ENCODE results near the gene ACRV1. TPM values are rescaled to one million over a fixed set of nuclear protein-coding genes. Genes with fewer than 3 reads are reported as not detected.

The ACRV1 gene
- total and polyA plus RNA-seq, 12 donors: not detected

- H3K27ac ChIP-seq: no peak overlapping the region
- no peak for DNase-seq
- no peaks in the 10 kb centered on the region for H3K4me1 ChIP-seq
- peaks cover 0 to 10% (median 0%) of the 10 kb centered on the region in 9 donors for H3K36me3 ChIP-seq
- no peak overlapping the region for H3K4me3 ChIP-seq
- H3K9me3 ChIP-seq: no peaks in the 10 kb centered on the region
- intact Hi-C loops (cut with DNase I): no loop called here
- no peaks in the 10 kb centered on the region for H3K27me3 ChIP-seq
- WGBS, 2 donors: 65 to 77% methylated on average over 2 of the region's 2 CpGs
- no peak for TF ChIP-seq CTCF (IDR thresholded peaks at IDR 0.05)
- ATAC-seq: no peak
These were observed 6.4 kb downstream of the ACRV1 start for GRCh38 chr11:125674210-125674609.

DNA sequence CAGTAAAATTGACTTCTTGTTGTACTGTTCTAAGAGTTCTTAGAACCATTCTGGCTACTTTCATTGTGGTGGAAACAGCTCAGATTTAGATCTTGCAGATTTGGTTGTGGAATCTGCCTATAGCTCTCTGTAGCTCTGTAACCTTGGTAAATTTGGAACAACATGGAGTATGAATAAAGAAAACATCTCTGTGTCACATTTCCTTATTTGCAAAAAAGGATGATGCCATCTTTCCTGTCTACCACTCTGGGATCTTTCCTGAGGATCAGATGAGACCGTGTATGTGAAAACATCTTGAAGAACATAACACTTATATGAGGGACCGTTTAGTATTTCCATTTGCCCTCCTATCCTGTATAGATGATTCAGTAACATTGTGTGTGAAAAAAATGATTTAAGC lies 9.1 kb downstream of the ACRV1 start:
- Histone ChIP-seq H3K4me1 (no peaks in the 10 kb centered on the region), H3K27me3 (no peaks in the 10 kb centered on the region), H3K9me3 (peaks cover 0 to 10% (median 0%) of the 10 kb centered on the region in 11 donors), H3K4me3 (no peak overlapping the region), H3K27ac (no peak overlapping the region), H3K36me3 (peaks cover 0 to 11% (median 0%) of the 10 kb centered on the region in 9 donors)
- no peak for TF ChIP-seq CTCF (IDR thresholded peaks at IDR 0.05)
- intact Hi-C loops (cut with DNase I): no loop called here
- 75 to 86% methylated on average over 2 of the region's 2 CpGs for WGBS, 2 donors
- ATAC-seq: no peak
- DNase-seq: no peak

DNA sequence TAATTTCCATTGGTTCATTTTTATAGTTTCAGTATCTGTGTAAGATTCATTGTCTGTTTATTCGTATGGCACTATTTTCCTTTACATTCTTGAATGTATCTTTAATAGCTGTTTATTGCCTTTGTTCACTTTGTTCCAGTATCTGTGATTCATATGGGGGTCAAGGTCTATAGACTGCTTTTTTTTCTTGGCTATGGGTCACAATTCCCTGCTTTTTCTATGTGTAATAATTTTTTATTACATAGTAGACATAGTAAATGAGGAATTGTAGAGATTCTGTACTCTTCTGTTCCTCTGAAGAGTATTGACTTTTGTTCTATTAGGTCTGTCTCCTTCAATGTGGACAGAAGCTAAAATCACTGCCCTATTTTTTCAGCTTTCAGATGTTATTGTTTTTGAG lies 10.5 kb downstream of the ACRV1 start:
- no peaks in the 10 kb centered on the region for H3K27me3 ChIP-seq
- H3K27ac ChIP-seq: no peak overlapping the region
- TF ChIP-seq CTCF (IDR thresholded peaks at IDR 0.05): no peak
- intact Hi-C loops (cut with DNase I): no loop called here
- H3K36me3 ChIP-seq: peaks cover 0 to 5% (median 0%) of the 10 kb centered on the region in 9 donors
- H3K4me1 ChIP-seq: no peaks in the 10 kb centered on the region
- no peak for DNase-seq
- peaks cover 0 to 22% (median 3%) of the 10 kb centered on the region in 11 donors for H3K9me3 ChIP-seq
- H3K4me3 ChIP-seq: no peak overlapping the region
- no peak for ATAC-seq
- WGBS, 2 donors: 95 to 100% methylated on average over 1 of the region's 1 CpG

DNA sequence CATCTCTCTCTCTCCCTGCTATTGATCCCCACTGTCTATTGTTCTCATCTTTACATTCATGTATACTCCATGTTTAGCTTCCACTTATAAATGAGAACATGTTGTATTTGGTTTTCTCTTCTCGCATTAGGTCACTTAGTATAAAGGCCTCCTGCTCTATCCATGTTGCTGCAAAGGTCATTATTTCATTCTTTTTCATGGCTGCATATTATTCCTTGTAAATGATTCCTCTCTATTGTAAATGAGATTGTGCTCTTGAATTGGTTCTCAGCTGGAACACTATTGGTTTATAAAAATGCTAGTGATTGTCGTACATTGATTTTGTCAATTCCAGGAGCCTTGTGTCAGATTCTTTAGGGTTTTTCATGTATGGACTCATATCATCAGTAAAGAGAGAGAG lies 13.5 kb downstream of the ACRV1 start:
- Histone ChIP-seq H3K9me3 (peaks cover 0 to 38% (median 3%) of the 10 kb centered on the region in 11 donors), H3K4me3 (no peak overlapping the region), H3K36me3 (peaks cover 0 to 5% (median 0%) of the 10 kb centered on the region in 9 donors), H3K4me1 (no peaks in the 10 kb centered on the region), H3K27ac (no peak overlapping the region), H3K27me3 (no peaks in the 10 kb centered on the region)
- 99% methylated on average over 2 of the region's 2 CpGs for WGBS, 2 donors
- TF ChIP-seq CTCF (IDR thresholded peaks at IDR 0.05): no peak
- ATAC-seq: no peak
- no peak for DNase-seq
- intact Hi-C loops (cut with DNase I): no loop called here
